Measurements from ENCODE around the gene KEL.
A peak's percentile ranks its signal among the peaks of the same experiment; 100 is the strongest.

KEL gene

DNA sequence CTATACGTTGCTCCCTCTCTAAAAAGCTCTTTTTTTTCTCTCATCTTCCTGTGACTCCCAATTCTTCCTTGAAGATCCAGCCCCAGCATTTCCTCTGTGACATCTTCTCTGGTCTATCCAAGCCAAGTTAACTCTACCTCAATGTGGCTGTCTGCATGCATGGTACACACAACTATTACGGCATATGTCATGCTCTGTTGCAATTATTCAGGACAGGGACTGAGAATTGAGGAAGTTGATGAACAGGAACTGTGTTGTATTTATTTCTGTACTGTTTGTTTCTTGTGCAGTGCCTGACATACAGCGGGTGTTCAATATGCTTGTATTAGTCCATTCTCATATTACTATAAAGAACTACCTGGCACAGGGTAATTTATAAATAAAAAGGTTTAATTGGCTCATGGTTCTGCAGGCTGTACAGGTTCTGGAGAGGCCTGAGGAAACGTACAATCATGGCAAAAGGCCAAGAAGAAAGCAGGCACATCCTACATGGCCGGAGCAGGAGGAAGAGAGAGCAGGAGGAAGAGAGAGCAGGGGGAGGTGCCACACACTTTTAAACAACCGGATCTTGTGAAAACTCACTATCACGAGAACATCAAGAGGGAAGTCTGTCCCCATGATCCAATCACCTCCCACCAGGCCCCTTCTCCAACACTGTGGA lies 34.9 kb downstream of the KEL start:
- peak; percentile 1 for DNase-seq

DNA sequence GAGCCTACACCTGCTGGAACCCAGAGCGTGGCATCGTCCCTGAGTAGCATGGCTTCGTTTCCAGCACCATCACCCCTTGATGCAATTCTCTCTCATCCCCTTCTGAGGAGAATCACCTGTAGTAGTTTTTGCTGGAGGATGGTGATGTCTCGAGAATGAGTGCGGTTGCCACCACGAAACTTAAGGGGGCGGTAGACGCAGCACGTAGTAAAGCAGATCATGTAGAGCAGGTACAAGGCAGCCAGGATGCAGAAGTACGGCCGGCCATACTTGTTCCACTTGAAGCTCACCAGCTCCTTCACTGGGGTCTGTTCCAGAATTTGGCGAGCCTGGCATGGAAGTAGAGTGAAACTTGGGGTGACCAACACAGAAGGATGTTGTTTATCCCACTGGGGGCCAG lies 36.8 kb downstream of the KEL start:
- no peak for DNase-seq

DNA sequence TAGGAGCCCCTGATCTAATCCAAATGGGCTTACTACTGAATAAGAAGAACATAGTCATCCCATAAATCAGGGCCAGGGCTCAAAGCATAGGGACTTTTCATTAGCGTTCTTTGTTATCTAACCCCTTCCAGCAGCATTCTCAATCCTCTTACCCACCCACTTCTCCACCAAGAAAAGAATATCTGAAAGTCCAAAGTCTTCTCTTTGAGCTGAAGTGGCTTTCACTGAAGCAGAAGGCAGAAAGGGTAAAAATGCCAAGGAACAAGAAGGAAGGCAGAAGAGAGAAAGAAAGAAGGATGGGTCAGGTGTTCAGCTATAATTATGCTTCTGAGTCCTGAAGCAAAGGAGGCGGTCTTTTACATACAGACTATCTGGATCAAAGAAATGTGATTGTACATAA lies 38.8 kb downstream of the KEL start:
- DNase-seq, result no peak

DNA sequence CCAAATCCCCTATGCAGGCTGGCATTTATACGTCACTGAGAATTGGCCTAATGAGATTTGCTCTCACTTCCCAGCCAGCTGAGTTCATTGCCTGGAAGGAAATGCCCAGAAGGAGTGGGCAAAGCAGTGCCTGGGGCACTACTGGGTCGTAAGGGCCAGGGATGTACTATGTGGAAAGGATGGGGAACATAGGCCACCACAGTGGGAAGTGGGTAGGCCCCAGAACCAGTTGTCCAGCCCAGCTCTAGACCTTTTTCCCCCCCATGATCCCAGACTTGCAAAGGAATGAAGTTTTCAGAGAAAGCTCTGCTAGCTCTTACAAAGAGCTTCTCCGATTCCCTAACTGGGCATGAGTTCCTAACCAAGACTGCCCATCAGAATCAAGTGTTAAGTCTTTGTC lies 42.5 kb downstream of the KEL start:
- no peak for DNase-seq

GRCh38 chr7:142918901-142919300 lies 43.3 kb downstream of the KEL start:
- DNase-seq, result no peak

GRCh38 chr7:142917447-142917846 lies 44.7 kb downstream of the KEL start:
- DNase-seq, result no peak

GRCh38 chr7:142916508-142916907 lies 45.7 kb downstream of the KEL start:
- no peak for DNase-seq

DNA sequence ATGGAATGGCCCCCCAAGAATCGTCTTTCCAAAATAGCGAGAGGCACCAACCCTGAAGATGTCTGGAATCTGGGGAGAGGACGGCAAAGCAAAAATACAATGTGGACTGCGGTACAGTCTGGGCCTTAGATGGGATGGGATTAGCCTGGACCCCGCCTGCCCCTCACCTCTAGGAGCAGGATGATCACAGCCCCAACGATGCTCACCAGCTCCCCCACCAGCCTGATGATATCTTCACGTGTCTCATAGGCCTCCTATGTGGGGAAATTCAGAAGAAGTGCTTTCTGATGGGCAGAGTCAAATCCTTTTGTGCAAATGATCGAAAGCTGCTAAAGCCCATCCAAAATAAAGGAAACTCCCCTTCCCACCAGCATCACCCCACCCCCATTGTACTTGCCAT lies 46.8 kb downstream of the KEL start:
- DNase-seq, result no peak

DNA sequence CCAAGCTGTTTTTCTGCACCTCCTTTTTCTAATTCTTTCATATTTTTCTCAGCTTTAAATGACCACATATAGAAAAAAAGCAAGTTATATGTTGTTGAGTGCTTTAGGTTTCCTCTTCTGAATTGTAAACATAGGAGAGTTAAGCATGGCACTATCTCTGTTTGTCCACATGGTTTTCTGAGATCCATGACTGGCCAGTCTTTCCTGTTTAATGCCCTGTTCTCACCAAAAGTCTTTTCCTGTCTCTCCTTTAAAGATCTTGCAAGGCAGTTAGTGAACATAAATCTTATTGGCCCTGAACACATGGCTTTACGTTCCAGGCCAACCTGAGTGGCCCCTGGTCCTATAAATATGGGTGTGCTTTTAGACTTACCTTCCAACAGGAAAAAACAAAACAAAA lies 48.0 kb downstream of the KEL start:
- no peak for DNase-seq

DNA sequence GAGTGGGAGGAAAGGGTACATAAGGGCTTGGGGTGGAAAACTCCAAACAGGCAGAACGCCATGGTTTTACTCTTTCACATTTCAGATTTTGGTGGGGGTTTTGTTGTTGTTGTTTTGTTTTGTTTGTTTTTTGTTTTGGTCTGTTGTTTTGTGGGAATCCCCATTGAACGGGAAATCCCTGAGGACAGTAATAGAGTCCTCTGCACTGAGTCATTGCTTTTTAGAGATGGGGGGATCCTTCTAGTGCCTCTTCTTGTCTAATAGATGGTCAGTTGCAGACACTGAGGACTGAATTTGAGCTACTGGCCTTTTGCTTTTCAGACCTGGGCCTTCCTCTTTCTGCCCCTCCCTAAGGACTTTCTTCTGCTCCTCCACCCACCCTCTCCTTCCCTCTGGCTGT lies 48.6 kb downstream of the KEL start:
- no peak for DNase-seq

DNA sequence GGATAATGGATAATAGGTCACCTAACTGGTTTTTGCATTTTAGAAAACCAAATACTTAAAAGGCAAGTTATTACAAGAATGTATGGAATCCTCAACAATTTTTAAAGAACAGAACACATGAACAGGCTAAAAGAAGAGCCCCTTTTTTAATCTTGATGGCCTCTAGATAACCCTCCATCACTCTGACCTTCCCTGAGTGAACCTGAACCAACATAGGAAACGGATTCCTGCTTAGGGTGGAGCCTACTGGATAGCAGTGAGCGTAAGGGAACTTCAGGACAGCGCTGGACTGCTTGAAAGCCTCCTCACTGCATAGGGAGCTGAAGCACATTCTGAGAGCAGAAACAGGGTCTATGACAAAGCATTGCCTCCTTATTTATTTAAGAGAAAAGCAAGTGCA lies 49.1 kb downstream of the KEL start:
- DNase-seq, result no peak

- DNase-seq, result no peak
Observed at GRCh38 chr7:142910481-142910880, 51.7 kb downstream of the KEL start.

DNA sequence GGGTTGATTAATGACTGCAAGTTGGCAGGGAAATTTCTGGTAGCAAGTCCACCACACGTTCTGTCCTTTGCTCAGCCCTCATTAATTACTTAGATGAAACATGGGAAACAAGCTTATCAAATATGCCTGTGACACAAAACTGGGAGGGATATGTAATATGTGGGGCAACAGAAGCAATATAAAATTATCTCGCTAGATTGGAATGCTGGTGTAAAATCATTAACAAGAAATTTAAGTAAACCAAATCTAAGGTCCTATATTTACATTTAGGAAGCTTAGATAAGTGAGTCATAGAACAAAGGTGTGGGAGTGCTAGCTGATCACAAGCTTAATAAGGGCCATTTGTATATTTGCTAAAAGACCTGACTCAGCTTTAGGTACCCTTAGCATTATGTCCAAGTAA lies 52.1 kb downstream of the KEL start:
- no peak for DNase-seq

GRCh38 chr7:142908921-142909890 lies 53.0 kb downstream of the KEL start:
- peak; percentile 5 for DNase-seq

DNA sequence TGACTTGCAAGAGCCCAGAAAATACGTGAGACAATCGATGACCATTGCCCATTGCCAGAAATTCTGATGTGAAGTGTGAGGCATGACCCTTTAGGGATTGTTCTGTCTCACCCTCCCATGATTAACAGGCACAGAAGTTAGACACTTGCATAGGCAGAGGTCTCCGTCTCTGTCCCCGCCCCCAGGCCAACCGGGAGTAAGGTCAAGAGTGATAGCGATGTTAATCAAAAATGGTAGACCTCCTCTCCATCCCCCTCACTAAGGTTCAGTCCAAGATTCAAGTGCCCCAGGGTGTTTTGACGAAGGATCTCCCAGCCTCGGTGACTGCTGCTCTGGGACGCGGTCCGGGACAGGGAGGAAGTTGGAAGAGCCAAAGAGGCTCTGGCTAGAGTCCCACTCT lies 53.9 kb downstream of the KEL start:
- no peak for DNase-seq

GRCh38 chr7:142906643-142907042 lies 55.5 kb downstream of the KEL start:
- no peak for DNase-seq

GRCh38 chr7:142905759-142906158 lies 56.4 kb downstream of the KEL start:
- no peak for DNase-seq

GRCh38 chr7:142904128-142904527 lies 58.0 kb downstream of the KEL start:
- DNase-seq, result no peak

DNA sequence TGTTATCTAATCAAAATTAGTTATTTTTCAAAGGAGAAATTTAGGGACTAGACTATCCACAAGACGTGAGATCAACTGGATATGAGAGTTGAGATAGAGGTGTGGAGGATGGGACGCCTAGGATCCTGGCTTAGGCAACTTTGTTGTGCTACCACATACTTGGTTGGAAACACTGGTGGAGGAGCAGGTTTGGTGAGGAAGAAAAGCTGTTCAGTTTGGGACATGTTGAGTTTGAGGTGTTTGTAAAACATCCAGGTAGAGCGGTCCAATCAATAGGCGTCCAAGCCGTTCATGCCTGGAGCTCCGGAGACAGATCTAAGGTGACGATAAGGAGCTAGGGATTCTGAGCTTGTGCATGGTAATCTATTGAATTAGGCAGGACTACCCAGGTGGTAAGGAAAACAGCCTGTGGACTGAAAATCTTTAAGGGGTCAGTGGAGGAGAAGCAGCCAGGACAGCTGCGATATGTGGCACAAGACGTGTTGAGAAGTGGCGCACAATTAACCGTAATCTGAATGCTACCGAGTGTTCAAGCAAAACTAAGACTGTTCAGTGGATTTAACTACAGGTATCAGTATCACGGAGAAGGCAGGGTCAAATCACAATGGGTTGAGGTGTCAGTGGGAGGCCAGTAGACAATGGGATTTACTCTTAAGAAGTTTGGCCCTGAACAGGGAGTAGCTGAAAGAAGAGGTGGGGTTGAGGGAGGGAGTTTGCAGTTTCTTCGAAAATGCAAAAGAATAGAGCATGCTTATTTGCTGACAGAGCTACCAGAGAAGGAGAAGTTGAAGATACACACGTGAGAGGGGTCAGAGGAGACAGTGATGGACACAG lies 60.5 kb downstream of the KEL start:
- DNase-seq, result no peak

GRCh38 chr7:142899661-142900060 lies 62.5 kb downstream of the KEL start:
- no peak for DNase-seq

DNA sequence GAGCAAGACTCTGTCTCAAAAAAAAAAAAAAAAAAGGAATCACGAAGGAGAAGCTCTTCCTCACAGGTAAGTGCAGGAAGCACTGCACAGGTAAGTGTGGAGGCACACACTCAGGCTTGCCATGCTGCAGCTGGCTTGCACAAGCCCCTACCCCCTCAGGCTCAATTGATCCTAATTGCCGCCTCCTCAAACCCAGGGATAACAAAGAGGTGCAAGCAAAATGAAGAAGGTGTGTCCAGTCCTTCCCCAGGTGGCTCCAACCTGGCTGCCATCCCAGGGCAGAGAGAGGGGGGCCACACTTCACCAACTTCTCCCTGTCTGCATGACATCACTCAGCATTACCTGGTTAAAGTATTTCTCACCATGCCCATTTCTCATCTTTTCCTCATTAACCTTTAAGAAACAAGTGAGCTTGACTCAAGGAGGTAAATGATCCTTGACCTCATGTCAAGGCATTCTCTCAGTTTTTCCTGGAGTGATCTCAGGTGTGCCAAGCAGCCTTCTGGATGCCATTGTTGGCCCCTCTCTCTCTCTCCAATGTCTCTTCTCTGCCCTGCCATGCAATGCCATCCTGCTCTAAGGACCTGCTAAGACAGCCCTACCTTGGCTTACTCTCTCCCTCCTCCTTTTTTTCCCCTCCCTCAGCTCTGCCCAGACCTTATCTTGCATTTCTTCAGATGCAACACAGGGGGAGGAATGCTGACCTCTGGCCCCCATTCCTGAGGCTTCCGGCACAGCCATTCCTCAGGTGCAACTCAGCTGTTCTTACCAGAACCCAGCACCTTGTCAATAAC lies 63.6 kb downstream of the KEL start:
- no peak for DNase-seq

GRCh38 chr7:142897691-142898090 lies 64.5 kb downstream of the KEL start:
- DNase-seq, result no peak

Data from midbrain (tissue), 1 donor.